Stomach (tissue), 9 donors: ENCODE results near the gene CARMIL1. TPM values are rescaled to one million over a fixed set of nuclear protein-coding genes. Genes with fewer than 3 reads are reported as not detected.

Experiments used
- DNase-seq, 2 donors: peaks; one replicate each; pipeline versions ENCODE4 v3.0.0 to v3.0.0-alpha.2; 2013 to 2019
- H3K27ac ChIP-seq, 5 donors: fragments of 200-600 bp in 4 of 5; sonication (generic) in 4 of 5; one replicate each; pipeline ENCODE4 v1.5.1; 2013 to 2019; ENCODE audit warnings: mild to moderate bottlenecking in 1 of 5, moderate library complexity in 1 of 5
- H3K27me3 ChIP-seq, 3 donors: fragments of 200-600 bp; sonication (generic); one replicate each; pipeline ENCODE4 v1.5.1; 2017 to 2019; ENCODE audit warnings: mixed run types in 1 of 3
- H3K36me3 ChIP-seq, 4 donors: fragments of 200-600 bp; sonication (generic); 1 replicate in 3 of 4; 2 replicates in 1 of 4; pipeline ENCODE4 v1.5.1; 2016 to 2019
- H3K4me1 ChIP-seq, 4 donors: fragments of 200-600 bp; sonication (generic); one replicate each; pipeline ENCODE4 v1.5.1; 2016 to 2019
- H3K4me3 ChIP-seq, 4 donors: fragments of 200-600 bp; sonication (generic) in 3 of 4; one replicate each; pipeline ENCODE4 v1.5.1; 2016 to 2019; ENCODE audit warnings: mild to moderate bottlenecking in 1 of 4
- H3K9me3 ChIP-seq, 4 donors: fragments of 200-600 bp; sonication (generic); one replicate each; pipeline ENCODE4 v1.5.1; 2016 to 2019
- EP300 ChIP-seq: sonication (generic); formaldehyde crosslinking; IDR thresholded peaks from one replicate; pipeline ENCODE4 v1.6.1; 2017; ENCODE audit warnings: antibody characterized with exemption
- POLR2A ChIP-seq, 4 donors: fragments of 450-650 bp; IDR thresholded peaks; one replicate each; pipeline ENCODE4 v1.6.1; 2016; ENCODE audit warnings: antibody characterized with exemption in 4 of 4, control low read depth in 2 of 4, mild to moderate bottlenecking in 1 of 4, moderate library complexity in 1 of 4
- POLR2AphosphoS5 ChIP-seq, 3 donors: sonication (generic); formaldehyde crosslinking; IDR thresholded peaks; one replicate each; pipeline ENCODE4 v1.6.1; 2016; ENCODE audit warnings: antibody characterized with exemption in 3 of 3
- WGBS, 5 donors: extraction: QIAGEN DNeasy Blood & Tissue Kit in 3 of 5; methylation state at CpG; one replicate each; pipeline versions ENCODE4 v1.1.5 to v1.1.7; 2013 to 2018; 5-methylcytosine and 5-hydroxymethylcytosine counted together
- intact Hi-C: fragments of 100-400 bp; cut with DNase I; formaldehyde crosslinking; loops from one replicate; pipeline ENCODE4 v1.15.1; 2023; ENCODE audit warnings: low total_unique reads
- polyA plus RNA-seq, 3 donors: library from polyadenylated mRNA; stranded (reverse); fragments of 200-250 nt; gene quantifications; one replicate each; pipeline ENCODE4 v1.2.3, GENCODE V29; 2013
- total RNA-seq, 5 donors: library from RNA; depleted of rRNA; stranded (reverse); fragments of >200 nt; gene quantifications; one replicate each; pipeline versions ENCODE4 v1.1.0 to v1.2.3, GENCODE V29; 2014 to 2016
- TF ChIP-seq, protein P1 (sequence below), 7 experiments: fragments of 450-650 bp in 4 of 7; fragments of 200-600 bp in 3 of 7; sonication (generic) in 3 of 7; IDR thresholded peaks; one replicate each; pipeline ENCODE4 v1.5.1; 2016 to 2019; ENCODE audit warnings: antibody characterized with exemption in 7 of 7, control low read depth in 2 of 7, mild to moderate bottlenecking in 1 of 7
- donor health status: healthy with polysubstance abuse.
- donor health status: Bipolar disorder and iron deficiency.
- donor health status: healthy.

Gene CARMIL1
- total and polyA plus RNA-seq, 8 donors = 10.5 to 42.7 (median 14.9) TPM

DNA sequence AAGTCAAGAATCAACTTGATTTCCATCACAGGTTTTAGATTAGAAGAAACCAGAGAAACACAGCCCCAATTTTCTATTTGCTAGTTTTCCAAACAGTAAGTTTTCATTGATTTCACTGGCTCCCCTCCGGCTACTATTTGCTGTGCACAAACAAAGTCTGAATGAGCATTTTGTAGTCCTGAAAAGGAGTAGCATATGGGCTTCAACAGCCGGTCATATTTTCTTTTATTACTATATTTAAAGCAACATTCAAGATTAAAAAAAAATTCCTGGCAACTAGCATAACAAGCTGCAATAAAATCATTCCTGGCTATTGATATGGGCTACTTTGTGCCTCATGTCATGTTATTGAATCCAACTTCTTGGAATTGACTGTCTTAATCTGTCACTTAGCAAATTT is 48.3 kb downstream of the CARMIL1 start:
- Histone ChIP-seq H3K4me1 (peaks cover 8 to 46% (median 16%) of the 10 kb centered on the region in 4 donors), H3K9me3 (no peaks in the 10 kb centered on the region), H3K27ac (peak overlapping the region in 2 of 5 donors; percentile 1 to 50), H3K27me3 (no peaks in the 10 kb centered on the region), H3K4me3 (no peak overlapping the region), H3K36me3 (no peaks in the 10 kb centered on the region)
- TF ChIP-seq, protein P1, sequence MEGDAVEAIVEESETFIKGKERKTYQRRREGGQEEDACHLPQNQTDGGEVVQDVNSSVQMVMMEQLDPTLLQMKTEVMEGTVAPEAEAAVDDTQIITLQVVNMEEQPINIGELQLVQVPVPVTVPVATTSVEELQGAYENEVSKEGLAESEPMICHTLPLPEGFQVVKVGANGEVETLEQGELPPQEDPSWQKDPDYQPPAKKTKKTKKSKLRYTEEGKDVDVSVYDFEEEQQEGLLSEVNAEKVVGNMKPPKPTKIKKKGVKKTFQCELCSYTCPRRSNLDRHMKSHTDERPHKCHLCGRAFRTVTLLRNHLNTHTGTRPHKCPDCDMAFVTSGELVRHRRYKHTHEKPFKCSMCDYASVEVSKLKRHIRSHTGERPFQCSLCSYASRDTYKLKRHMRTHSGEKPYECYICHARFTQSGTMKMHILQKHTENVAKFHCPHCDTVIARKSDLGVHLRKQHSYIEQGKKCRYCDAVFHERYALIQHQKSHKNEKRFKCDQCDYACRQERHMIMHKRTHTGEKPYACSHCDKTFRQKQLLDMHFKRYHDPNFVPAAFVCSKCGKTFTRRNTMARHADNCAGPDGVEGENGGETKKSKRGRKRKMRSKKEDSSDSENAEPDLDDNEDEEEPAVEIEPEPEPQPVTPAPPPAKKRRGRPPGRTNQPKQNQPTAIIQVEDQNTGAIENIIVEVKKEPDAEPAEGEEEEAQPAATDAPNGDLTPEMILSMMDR (IDR thresholded peaks at IDR 0.05) = no peak
- TF ChIP-seq POLR2A (IDR thresholded peaks at IDR 0.05) (no peak), POLR2AphosphoS5 (IDR thresholded peaks at IDR 0.05) (no peak), EP300 (no peak)
- WGBS, 5 donors = 22 to 56% (median 39%) methylated on average over 2 of the region's 2 CpGs
- no peak for DNase-seq
- intact Hi-C loops = no loop called here

DNA sequence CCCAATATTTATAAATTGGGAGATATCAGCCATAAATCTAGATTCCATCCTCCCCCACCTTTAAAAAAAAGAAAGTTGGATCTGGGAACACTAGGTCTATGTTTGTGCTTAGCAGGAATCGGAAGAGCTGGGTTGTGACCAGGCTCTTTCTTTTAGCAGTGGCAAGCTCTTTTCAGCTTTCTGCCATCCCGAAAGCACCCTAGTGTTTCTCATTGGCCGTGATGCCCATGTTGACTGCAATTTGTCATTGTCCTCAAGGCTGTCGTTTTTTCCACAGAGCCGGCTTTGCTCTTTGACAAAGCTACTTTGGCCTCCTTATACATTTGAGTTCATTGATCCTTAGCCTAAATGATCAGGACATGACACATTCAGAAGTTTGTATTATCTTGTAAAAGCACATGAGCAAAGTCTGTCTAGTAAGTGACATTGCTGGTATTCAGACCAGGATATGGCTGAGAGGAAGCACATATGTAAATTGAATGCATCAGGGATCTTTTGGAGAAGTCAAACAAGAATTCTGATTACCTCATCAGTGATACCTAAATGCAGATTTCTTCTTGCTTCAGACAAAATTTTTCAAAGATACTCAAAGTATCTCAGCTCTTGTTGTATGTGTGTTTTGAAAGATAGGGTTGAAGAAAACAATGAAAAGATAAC is 50.1 kb downstream of the CARMIL1 start:
- intact Hi-C loops = no loop called here
- Histone ChIP-seq H3K36me3 (no peaks in the 10 kb centered on the region), H3K27ac (no peak overlapping the region), H3K4me1 (peaks cover 8 to 47% (median 16%) of the 10 kb centered on the region in 4 donors), H3K9me3 (no peaks in the 10 kb centered on the region), H3K4me3 (no peak overlapping the region), H3K27me3 (no peaks in the 10 kb centered on the region)
- no peak for DNase-seq
- 84 to 88% (median 85%) methylated on average over 5 of the region's 5 CpGs for WGBS, 5 donors
- TF ChIP-seq, protein P1 (IDR thresholded peaks at IDR 0.05) = no peak
- no peak for TF ChIP-seq EP300
- no peak for TF ChIP-seq POLR2A (IDR thresholded peaks at IDR 0.05)
- no peak for TF ChIP-seq POLR2AphosphoS5 (IDR thresholded peaks at IDR 0.05)

DNA sequence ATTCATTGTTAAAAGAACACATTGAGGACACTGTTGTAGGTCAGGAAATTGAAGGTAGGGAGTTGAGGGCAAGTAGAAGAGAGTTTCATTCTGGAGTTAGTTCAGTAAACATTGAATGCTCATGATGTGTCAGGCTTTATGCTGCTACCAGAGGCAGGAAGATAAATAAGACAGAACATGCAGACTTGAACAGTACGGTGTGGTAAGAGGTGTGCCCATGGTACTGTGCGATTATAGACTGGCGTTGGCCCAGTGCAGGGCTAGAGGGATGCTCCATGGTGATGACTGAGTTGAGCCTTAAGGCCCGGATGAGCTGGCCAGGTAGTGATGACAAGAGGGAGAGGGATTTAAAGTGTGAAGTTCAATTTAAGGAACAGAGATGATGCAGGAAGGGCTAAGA is 50.8 kb downstream of the CARMIL1 start:
- no peak overlapping the region for H3K27ac ChIP-seq
- intact Hi-C loops = no loop called here
- no peak for TF ChIP-seq POLR2AphosphoS5 (IDR thresholded peaks at IDR 0.05)
- TF ChIP-seq, protein P1 (IDR thresholded peaks at IDR 0.05) = no peak
- no peak for TF ChIP-seq POLR2A (IDR thresholded peaks at IDR 0.05)
- TF ChIP-seq EP300 = no peak

DNA sequence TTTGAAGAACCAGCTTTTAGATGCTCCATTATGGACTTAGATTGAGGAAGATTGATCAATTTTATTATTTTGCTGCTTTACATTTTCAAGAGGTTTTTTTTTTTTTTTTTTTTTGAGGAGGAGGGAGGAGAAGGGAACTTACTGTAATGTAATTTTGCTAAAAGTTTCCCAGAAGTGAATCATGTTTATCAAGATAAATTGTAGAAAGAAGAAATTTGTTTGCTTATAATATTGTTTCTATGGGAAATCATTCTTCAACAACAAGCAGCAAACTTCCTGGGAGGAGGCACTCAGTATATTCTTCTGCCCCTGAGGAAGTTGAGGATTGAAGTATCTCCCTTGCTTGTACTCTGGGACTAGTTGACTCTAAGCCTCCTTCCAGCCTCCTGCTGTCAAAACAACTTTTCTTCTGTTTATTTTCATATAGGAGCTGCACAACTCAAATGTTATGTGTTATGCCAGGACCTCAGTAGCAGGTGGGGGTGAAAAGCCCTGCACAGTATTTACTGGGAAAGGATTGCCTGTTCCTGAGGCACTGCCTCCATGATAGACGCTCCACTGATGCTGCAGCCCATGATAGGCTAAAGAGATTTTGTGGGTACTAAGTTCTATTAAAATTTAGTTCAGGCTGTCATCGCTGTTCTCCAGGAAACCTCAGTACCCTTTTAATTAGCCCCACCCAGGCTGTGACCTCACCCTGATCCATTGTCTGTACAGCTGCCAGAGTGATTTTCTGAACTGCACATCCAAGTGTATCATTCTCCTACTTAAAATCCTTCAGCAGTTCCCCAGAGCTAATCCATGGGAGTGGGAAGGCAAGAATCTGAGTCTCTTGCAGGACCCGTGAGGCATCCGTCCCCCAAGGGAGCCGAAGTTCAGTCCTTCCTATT is 51.9 kb downstream of the CARMIL1 start:
- TF ChIP-seq POLR2A (IDR thresholded peaks at IDR 0.05) = no peak
- TF ChIP-seq EP300 = no peak
- TF ChIP-seq, protein P1 (IDR thresholded peaks at IDR 0.05) = no peak
- no peak for TF ChIP-seq POLR2AphosphoS5 (IDR thresholded peaks at IDR 0.05)
- no peak for DNase-seq
- peaks cover 10 to 44% (median 16%) of the 10 kb centered on the region in 4 donors for H3K4me1 ChIP-seq
- no peaks in the 10 kb centered on the region for H3K27me3 ChIP-seq
- no peaks in the 10 kb centered on the region for H3K36me3 ChIP-seq
- intact Hi-C loops = no loop called here
- no peaks in the 10 kb centered on the region for H3K9me3 ChIP-seq
- WGBS, 5 donors = 69 to 88% (median 78%) methylated on average over 5 of the region's 5 CpGs
- H3K27ac ChIP-seq = no peak overlapping the region
- H3K4me3 ChIP-seq = no peak overlapping the region

More for the DNA sequence above, 50.8 kb downstream of the CARMIL1 start:
- Histone ChIP-seq H3K4me3 (no peak overlapping the region), H3K27me3 (no peaks in the 10 kb centered on the region), H3K4me1 (peaks cover 8 to 47% (median 16%) of the 10 kb centered on the region in 4 donors), H3K36me3 (no peaks in the 10 kb centered on the region), H3K9me3 (no peaks in the 10 kb centered on the region)
- no peak for DNase-seq
- 67 to 84% (median 80%) methylated on average over 4 of the region's 4 CpGs for WGBS, 5 donors
